IMR-90 (cell line): ENCODE data around the gene CRISPLD2. TPM values are rescaled to one million over a fixed set of nuclear protein-coding genes. Genes with fewer than 3 reads are reported as not detected.
A peak's percentile ranks its signal among the peaks of the same experiment; 100 is the strongest.

Source experiments
- ATAC-seq: fragments of 200-7000 bp; cut with Tn5 transposase; 2 replicates; pipeline ENCODE4 v1.9.1; 2020; ENCODE audit warnings: low read depth, mild to moderate bottlenecking, moderate library complexity
- BruUV-seq: library from RNA; stranded (reverse); fragments of 400-500 nt; replicated peaks from 2 replicates; lab custom pipeline; 2021; lab: Mats Ljungman, UMichigan
- CTCF ChIA-PET: fragments of 300-600 bp; formaldehyde crosslinking; extraction: SDS; loops from one replicate; lab custom pipeline; 2021; ENCODE audit warnings: antibody characterized with exemption; lab: Yijun Ruan, JAX
- POLR2A ChIA-PET: fragments of 300-600 bp; sonication (Branson Sonifier 250); formaldehyde crosslinking; loops from one replicate; lab custom pipeline; 2022; ENCODE audit warnings: antibody characterized with exemption; ENCODE audit not compliant: unreplicated experiment; lab: Charles Lee
- DNase-seq: peaks from one replicate; pipeline ENCODE4 v3.0.0; 2013
- H2AFZ ChIP-seq: replicated peaks from 2 replicates; pipeline ENCODE3; 2013; ENCODE audit warnings: low read length, mild to moderate bottlenecking; ENCODE audit not compliant: poor library complexity
- H2AK5ac ChIP-seq: 2 replicates; pipeline ENCODE4 v1.6.1; 2013; ENCODE audit warnings: low read depth, low read length, inconsistent platforms
- H2AK9ac ChIP-seq: replicated peaks from 2 replicates; pipeline ENCODE3; 2013; ENCODE audit warnings: mild to moderate bottlenecking, low read depth, low read length, moderate library complexity; ENCODE audit not compliant: poor library complexity
- H2BK120ac ChIP-seq: 2 replicates; pipeline ENCODE4 v1.6.1; 2013; ENCODE audit warnings: low read depth, low read length, inconsistent platforms
- H2BK15ac ChIP-seq: 3 replicates; pipeline ENCODE4 v1.6.1; 2013; ENCODE audit warnings: low read depth, low read length, inconsistent platforms
- H2BK20ac ChIP-seq: 2 replicates; pipeline ENCODE4 v1.6.1; 2013; ENCODE audit warnings: low read depth, mild to moderate bottlenecking, inconsistent platforms, low read length, moderate library complexity
- H2BK5ac ChIP-seq: 2 replicates; pipeline ENCODE4 v1.6.1; 2013; ENCODE audit warnings: mild to moderate bottlenecking, low read depth, low read length, inconsistent platforms; ENCODE audit not compliant: poor library complexity, severe bottlenecking
- H3K14ac ChIP-seq: replicated peaks from 2 replicates; pipeline ENCODE4 v1.6.1; 2013; ENCODE audit warnings: low read depth, low read length, inconsistent platforms
- H3K18ac ChIP-seq: 2 replicates; pipeline ENCODE4 v1.6.1; 2013; ENCODE audit warnings: low read depth, low read length, control low read depth
- H3K23ac ChIP-seq: 2 replicates; pipeline ENCODE4 v1.6.1; 2013; ENCODE audit warnings: low read depth, low read length, inconsistent platforms
- H3K27ac ChIP-seq: 2 replicates; pipeline ENCODE4 v1.5.1; 2013; ENCODE audit warnings: mild to moderate bottlenecking, control low read depth, low read length; ENCODE audit not compliant: insufficient read depth
- H3K27me3 ChIP-seq: 2 replicates; pipeline ENCODE4 v1.6.1; 2013; ENCODE audit warnings: low read length; ENCODE audit not compliant: control insufficient read depth, insufficient read depth
- H3K36me3 ChIP-seq: 2 replicates; pipeline ENCODE4 v1.6.1; 2013; ENCODE audit warnings: low read length, mixed read lengths; ENCODE audit not compliant: control insufficient read depth, insufficient read depth
- H3K4ac ChIP-seq: 2 replicates; pipeline ENCODE4 v1.6.1; 2013; ENCODE audit warnings: low read depth, low read length, inconsistent platforms
- H3K4me1 ChIP-seq: 2 replicates; pipeline ENCODE4 v1.6.1; 2013; ENCODE audit warnings: low read length, mixed read lengths; ENCODE audit not compliant: control insufficient read depth, insufficient read depth
- H3K4me2 ChIP-seq: 2 replicates; pipeline ENCODE4 v1.6.1; 2013; ENCODE audit warnings: low read depth, mild to moderate bottlenecking, control low read depth, low read length, moderate library complexity
- H3K4me3 ChIP-seq: 2 replicates; pipeline ENCODE4 v1.5.1; 2013; ENCODE audit warnings: low read depth, mild to moderate bottlenecking, control low read depth, low read length, moderate library complexity; ENCODE audit not compliant: insufficient read depth
- H3K56ac ChIP-seq: 2 replicates; pipeline ENCODE4 v1.6.1; 2013; ENCODE audit warnings: low read length, inconsistent platforms; ENCODE audit not compliant: insufficient read depth; ENCODE audit errors: extremely low read depth
- H3K79me1 ChIP-seq, 2 experiments: 2 replicates each; pipeline ENCODE4 v1.6.1; 2013; ENCODE audit warnings: low read length in 2 of 2, inconsistent platforms in 1 of 2, low read depth in 1 of 2
- H3K9ac ChIP-seq: 2 replicates; pipeline ENCODE4 v1.6.1; 2013; ENCODE audit warnings: low read depth, low read length, control low read depth
- H3K9me1 ChIP-seq: 2 replicates; pipeline ENCODE4 v1.6.1; 2013; ENCODE audit warnings: low read length, inconsistent platforms; ENCODE audit not compliant: insufficient read depth
- H3K9me3 ChIP-seq: 2 replicates; pipeline ENCODE4 v1.6.1; 2013; ENCODE audit warnings: low read length; ENCODE audit not compliant: control insufficient read depth, insufficient read depth
- H4K20me1 ChIP-seq: 2 replicates; pipeline ENCODE4 v1.6.1; 2013; ENCODE audit warnings: low read length, inconsistent platforms; ENCODE audit not compliant: insufficient read depth
- H4K5ac ChIP-seq: 2 replicates; pipeline ENCODE4 v1.6.1; 2013; ENCODE audit warnings: mild to moderate bottlenecking, low read depth, low read length, control low read depth
- H4K8ac ChIP-seq, 2 experiments: 2 replicates each; pipeline ENCODE4 v1.6.1; 2013; ENCODE audit warnings: low read depth in 2 of 2, low read length in 2 of 2, control low read depth in 1 of 2, inconsistent platforms in 1 of 2
- H4K91ac ChIP-seq: 2 replicates; pipeline ENCODE4 v1.6.1; 2013; ENCODE audit warnings: low read depth, low read length, inconsistent platforms; ENCODE audit not compliant: insufficient read depth
- CHD1 ChIP-seq: IDR thresholded peaks from 2 replicates; pipeline ENCODE4 v1.6.1; 2012; ENCODE audit warnings: low read depth, low read length, improper control_type of control experiment
- FOS ChIP-seq: fragments of 150-350 bp; IDR thresholded peaks from 2 replicates; pipeline ENCODE4 v1.6.1; 2016; ENCODE audit warnings: low read depth, low read length
- MAFK ChIP-seq: IDR thresholded peaks from 2 replicates; pipeline ENCODE4 v1.6.1; 2012; ENCODE audit warnings: low read depth, low read length, improper control_type of control experiment
- RFX5 ChIP-seq: IDR thresholded peaks from 2 replicates; pipeline ENCODE4 v1.8.0; 2012; ENCODE audit warnings: low read depth, mild to moderate bottlenecking, low read length, moderate library complexity
- WGBS, 2 experiments: methylation state at CpG; one replicate each; pipeline versions ENCODE4 v1.1.5 to v1.1.7; 2013; ENCODE audit warnings: missing lambda C conversion rate in 2 of 2; ENCODE audit not compliant: insufficient read length in 1 of 2; ENCODE audit errors: extremely low coverage in 2 of 2; 5-methylcytosine and 5-hydroxymethylcytosine counted together
- dilution Hi-C: fragments of 300-500 bp; cut with HindIII; formaldehyde crosslinking; loops from one replicate; pipeline ENCODE4 v1.14.3; 2018; ENCODE audit warnings: low sequenced_read_pairs; ENCODE audit not compliant: unreplicated experiment
- in situ Hi-C: fragments of 300-500 bp; cut with MboI; formaldehyde crosslinking; loops from 3 replicates; pipeline ENCODE4 v1.14.3; 2019; ENCODE audit warnings: low sequenced_read_pairs, inconsistent platforms, mixed read lengths
- intact Hi-C: fragments of 100-400 bp; cut with micrococcal nuclease; formaldehyde crosslinking; loops from 2 replicates; pipeline ENCODE4 v1.10.0; 2022
- polyA plus RNA-seq, 3 experiments: library from polyadenylated mRNA; depleted of rRNA; stranded (reverse); fragments of >200 nt; gene quantifications; 2 replicates each; pipeline ENCODE4 v1.2.3, GENCODE V29; 2012; ENCODE audit warnings: low replicate concordance in 1 of 3
- total RNA-seq: library from RNA; depleted of rRNA; stranded (reverse); fragments of >200 nt; gene quantifications from 2 replicates; pipeline ENCODE4 v1.2.3, GENCODE V29; 2012

Gene CRISPLD2
- total and polyA plus RNA-seq, 2 of the 4 experiments (the other 2 are of a cell fraction): 23.1 to 37.5 TPM

DNA sequence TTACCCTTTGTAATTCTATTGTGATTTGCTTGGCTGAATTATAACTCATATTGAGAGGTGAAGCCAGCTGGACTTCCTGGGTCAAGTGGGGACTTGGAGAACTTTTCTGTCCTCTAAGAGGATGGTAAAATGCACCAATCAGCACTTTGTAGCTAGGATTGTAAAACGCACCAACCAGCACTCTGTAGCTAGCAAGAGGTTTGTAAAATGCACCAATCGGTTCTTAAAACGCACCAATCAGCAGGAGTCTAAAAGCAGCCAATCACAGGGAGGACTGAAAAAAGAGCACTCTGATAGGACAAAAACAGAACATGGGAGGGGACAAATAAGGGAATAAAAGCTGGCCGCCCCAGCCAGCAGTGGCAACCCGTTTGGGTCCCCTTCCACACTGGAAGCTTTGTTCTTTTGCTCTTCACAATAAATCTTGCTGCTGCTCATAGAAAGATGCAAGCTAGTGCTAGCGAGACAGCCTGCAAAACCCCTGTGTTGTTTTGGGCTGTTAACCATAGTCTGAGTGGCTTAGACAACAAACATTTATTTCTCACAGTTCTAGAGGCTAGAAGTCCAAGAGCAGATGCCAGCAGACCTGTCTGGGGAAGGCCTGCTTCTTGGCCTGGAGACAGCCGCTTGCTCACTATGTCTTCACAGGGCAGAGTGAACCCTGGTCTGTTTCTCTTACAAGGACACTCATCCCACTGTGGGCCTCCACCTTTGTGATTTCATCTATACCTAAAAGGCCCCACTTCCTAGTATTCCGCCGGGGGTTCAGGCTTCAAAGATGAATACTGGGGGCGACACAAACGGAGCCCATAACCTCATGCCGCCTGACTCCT, 39.0 kb upstream of the CRISPLD2 start:
- no peak overlapping the region for H3K14ac ChIP-seq
- peaks cover under 1% of the 10 kb centered on the region; the same call in 1 of the 2 replicates for H3K4me1 ChIP-seq
- no TSS peak for BruUV-seq
- H2BK15ac ChIP-seq: no peak overlapping the region
- H2BK20ac ChIP-seq: no peak overlapping the region
- DNase-seq (no peak), ATAC-seq (no peak)
- no peaks in the 10 kb centered on the region for H4K20me1 ChIP-seq
- H3K18ac ChIP-seq: no peak overlapping the region
- intact Hi-C loops: no loop called here
- ChIA-PET CTCF (interaction anchor here (1.0 to 1.3 kb wide), 2 partner anchors 13 to 77 kb away, joined by 3 read pairs; no protein-coding TSS in a partner anchor), POLR2A (no interaction called here)
- H3K27me3 ChIP-seq: no peaks in the 10 kb centered on the region
- no peak overlapping the region for H2BK5ac ChIP-seq
- no peak overlapping the region for H4K8ac ChIP-seq
- H3K23ac ChIP-seq: no peak overlapping the region
- H3K79me1 ChIP-seq: peaks cover 3 to 20% of the 10 kb centered on the region in 2 experiments
- TF ChIP-seq FOS (no peak), RFX5 (no peak), MAFK (peak; percentile 51), CHD1 (no peak)
- no peak overlapping the region for H3K56ac ChIP-seq
- no peak overlapping the region for H3K9ac ChIP-seq
- H3K4me3 ChIP-seq: no peak overlapping the region
- no peak overlapping the region for H3K4ac ChIP-seq
- H2BK120ac ChIP-seq: no peak overlapping the region
- H3K36me3 ChIP-seq: peaks cover 32% of the 10 kb centered on the region
- dilution Hi-C loops: no loop called here
- in situ Hi-C loops: no loop called here
- H2AK9ac ChIP-seq: no peak overlapping the region
- no peaks in the 10 kb centered on the region for H3K9me1 ChIP-seq
- H3K27ac ChIP-seq: no peak overlapping the region
- H4K5ac ChIP-seq: no peak overlapping the region
- no peak overlapping the region for H2AFZ ChIP-seq
- H3K9me3 ChIP-seq: no peaks in the 10 kb centered on the region
- no peak overlapping the region for H4K91ac ChIP-seq
- 90% methylated on average over 8 of the region's 12 CpGs; no CpG with 5 or more reads in 1 of the 2 experiments for WGBS, 2 experiments
- no peak overlapping the region for H2AK5ac ChIP-seq
- no peak overlapping the region for H3K4me2 ChIP-seq
